Measurements from ENCODE around the gene NRXN2.
"Not testable (repeated sequence)": the region's sequence is repeated elsewhere in the genome, so short reads cannot be mapped to it uniquely, and the experiment has no call there.

The NRXN2 gene

DNA sequence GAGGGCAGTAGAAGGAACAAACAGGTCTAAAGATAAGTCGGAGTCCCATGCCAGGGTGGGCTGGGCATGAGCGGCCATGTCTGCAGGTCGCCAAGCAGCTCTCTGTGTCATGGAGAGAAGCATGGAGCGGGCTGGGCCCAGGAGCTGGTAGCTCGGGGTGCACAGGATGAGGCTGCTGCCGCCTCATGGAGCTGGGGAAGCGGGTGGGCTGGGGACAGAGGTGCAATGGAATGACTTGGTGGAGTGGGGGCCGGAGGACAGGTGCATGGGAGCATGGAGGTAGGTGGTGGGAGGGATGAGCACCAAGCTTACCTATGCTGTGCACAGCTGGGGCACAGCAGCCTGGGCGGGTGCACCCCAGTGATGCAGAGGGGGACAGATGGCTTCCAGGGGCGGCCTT, 3.6 kb downstream of the NRXN2 start:
- no peak for DNase-seq

DNA sequence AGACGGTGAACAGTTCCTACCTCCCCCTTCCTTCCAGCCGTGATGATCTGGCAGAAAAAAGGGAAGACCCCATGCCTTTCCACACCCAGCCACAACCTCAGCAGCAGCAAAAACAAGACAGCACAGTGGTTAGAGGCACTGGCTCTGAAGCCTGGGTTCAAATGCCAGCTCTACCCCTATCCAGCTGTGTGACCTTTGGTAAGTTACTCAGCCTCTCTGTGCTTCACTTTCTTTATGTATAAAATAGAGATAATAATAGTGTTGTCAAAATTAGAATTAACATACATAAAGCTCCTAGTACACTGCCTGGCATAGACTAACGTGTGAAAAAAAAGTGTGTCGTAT, 4.2 kb downstream of the NRXN2 start:
- DNase-seq: no peak

- no peak for DNase-seq
Measured at GRCh38 chr11:64718084-64718779, 4.8 kb downstream of the NRXN2 start.

DNA sequence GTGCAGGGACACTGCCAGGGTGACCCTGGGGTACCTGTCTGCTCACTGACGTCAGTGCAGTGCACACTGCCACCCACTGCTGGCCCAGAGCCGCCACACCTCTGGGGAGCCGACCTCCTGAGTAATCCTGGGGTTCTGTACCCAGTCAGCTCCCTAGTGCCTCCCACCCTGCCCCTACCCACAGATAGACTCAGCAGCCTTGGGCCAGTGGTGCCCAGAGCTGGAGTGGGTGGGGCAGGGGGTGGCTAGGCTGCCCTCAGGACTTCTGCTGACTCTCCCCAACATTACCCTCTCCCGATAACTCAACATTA, 5.8 kb downstream of the NRXN2 start:
- DNase-seq: no peak

- peak in 1 of 2 experiments; percentile 13 for DNase-seq
Measured at GRCh38 chr11:64716473-64717267, 6.3 kb downstream of the NRXN2 start.

GRCh38 chr11:64715756-64716472, 7.1 kb downstream of the NRXN2 start:
- no peak for DNase-seq

DNA sequence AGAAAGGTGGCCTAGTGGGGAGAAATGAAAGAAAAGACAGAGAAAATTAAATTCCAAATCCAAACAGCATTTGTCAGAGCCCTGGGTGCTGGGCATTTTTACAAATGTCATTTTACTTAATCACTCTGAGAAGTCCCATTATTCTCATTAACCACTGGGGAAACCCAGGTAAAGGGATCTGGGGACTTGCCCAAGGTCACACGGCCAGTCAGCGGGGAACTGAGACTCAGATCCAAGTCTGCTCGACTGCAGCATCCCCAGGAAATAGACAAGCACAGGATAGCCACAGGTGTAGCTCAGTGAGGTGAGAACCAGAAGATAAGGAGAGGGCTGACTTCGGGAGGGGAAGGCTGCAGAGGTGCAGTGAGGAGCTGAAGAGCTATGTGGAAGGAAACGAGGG, 7.9 kb downstream of the NRXN2 start:
- DNase-seq: no peak

DNA sequence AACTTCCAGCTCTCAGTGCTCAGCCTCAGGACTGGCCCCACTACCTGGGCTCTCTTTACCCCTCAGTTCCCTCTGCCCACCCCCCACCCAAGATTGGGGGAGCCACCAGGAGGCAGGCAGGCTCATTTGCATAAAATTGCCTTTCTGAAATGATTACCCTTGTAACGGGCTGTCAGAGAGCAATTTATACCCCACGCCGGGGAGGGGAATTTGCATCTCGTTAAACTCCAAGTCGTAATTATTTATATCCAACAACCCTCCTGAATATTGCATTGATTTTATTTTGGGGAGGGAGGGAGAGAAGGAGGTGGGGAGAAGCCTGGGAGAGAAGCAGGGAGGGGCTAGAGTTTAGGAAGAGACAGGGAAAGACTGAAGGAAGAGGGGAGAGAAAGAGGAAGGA, 8.3 kb downstream of the NRXN2 start:
- no peak for DNase-seq

- DNase-seq: no peak
Measured at GRCh38 chr11:64713781-64714363, 9.1 kb downstream of the NRXN2 start.

- DNase-seq: no peak
Measured at GRCh38 chr11:64713016-64713707, 9.8 kb downstream of the NRXN2 start.

GRCh38 chr11:64712430-64713015, 10.5 kb downstream of the NRXN2 start:
- DNase-seq: no peak

GRCh38 chr11:64711956-64712362, 11.0 kb downstream of the NRXN2 start:
- DNase-seq: no peak

DNA sequence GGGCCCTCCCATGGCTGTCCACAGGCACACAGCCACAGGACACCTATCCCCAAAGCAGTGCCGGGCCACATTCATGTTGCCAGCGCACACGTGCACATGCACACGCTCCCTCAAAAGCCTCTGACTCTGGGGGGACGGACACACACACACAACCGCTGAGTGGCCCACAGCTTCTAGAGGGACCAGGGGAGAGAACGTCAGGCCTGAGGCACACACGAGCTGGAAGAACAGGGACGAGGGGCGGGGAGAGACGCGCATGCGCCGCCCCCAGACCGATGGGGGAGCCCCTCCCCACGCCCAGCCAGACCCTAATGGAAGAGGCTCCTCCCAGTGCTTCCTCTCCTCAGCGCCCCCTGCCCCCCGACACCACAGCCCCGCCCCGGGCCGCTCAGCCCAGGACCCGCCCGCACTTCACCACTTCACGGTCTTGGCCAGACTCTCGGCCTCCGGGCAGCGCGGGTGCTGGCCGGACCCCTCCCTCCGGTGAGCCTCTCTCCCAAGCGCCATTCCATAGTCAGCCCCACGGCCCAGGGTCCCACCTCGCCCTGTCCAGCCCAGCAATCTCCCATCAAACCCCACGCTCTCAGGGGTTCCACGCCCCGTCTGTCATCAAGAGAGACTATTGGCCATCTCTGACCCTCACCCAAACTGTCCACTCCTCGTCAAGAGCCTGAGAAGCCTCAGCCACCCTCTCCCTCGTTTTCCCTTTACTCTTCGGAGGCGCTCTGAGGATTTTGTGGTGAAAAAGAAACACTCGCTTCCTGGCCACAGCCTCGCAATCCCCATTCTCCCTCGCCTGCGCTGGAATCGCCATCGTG, 11.7 kb downstream of the NRXN2 start:
- no peak for DNase-seq

- DNase-seq: no peak
Measured at GRCh38 chr11:64710418-64711137, 12.4 kb downstream of the NRXN2 start.

- no peak for DNase-seq
Measured at GRCh38 chr11:64705501-64705900, 17.5 kb downstream of the NRXN2 start.

DNA sequence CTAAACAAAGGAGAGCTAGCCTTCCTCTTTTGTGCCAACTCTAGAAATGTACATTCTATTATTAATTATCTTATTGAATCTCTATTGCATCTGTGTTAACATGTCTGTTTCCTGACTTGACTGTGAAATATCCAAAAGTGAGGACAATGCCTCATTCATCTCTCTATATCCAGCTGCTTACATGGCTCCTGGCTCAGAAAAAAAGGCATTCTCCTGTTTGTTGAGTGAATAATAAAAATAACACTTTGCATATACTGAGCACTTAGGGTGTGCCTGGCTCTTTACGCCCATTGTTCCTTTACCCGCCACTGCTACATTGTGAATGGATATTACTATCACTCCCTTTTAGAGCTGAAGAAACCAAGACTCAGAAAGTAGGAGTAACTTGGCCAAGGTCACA, 19.9 kb downstream of the NRXN2 start:
- DNase-seq: no peak

- DNase-seq: not testable (repeated sequence)
Measured at GRCh38 chr11:64701956-64702355, 21.0 kb downstream of the NRXN2 start.

GRCh38 chr11:64698427-64698826, 24.6 kb downstream of the NRXN2 start:
- no peak for DNase-seq

DNA sequence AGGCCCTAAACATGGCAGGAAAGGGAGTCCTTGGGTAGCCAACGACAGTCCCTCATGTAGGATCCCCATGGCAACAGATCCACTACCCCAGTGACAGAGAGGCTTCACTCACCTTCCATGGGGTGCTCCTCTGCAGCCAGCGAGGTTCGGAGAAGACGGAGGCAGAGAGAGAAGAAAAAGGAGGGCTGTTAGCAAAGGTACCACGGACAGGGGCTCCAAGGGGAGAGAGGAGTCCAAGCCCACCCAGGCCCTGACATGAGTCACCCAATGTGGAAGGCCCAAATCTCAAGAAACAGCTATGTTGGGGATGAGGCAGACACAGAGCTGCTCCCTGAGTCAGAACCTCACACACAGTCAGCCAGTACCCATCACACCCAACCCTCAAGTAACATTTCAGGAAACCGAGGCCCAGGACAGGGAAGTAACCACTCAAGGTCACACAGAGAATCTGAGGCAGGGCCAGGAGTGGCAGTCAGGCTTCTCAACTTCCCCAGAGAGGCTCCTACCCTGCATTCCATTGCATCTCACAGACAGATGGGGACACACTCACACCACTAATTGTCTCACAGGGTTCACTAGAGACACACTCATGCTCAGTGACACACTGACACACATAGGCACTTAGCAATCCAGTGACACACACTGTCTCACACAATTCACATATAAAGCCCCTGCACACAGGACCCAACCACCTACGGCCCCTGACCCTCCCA, 25.2 kb downstream of the NRXN2 start:
- DNase-seq: no peak

GRCh38 chr11:64696045-64696444, 27.0 kb downstream of the NRXN2 start:
- no peak for DNase-seq

Measured in Kasumi-1 (cell line).